HG03139 (cell line): ENCODE data around the gene ECHS1.
"Not testable (repeated sequence)": the region's sequence is repeated elsewhere in the genome, so short reads cannot be mapped to it uniquely, and the experiment has no call there.

Experiments
- ATAC-seq: cut with Tn5 transposase; IDR thresholded peaks from one replicate; pipeline ENCODE4 v1.9.1; 2021; ENCODE audit not compliant: unreplicated experiment

Gene ECHS1

GRCh38 chr10:133379801-133380666, 6.9 kb upstream of the ECHS1 start:
- no peak for ATAC-seq

DNA sequence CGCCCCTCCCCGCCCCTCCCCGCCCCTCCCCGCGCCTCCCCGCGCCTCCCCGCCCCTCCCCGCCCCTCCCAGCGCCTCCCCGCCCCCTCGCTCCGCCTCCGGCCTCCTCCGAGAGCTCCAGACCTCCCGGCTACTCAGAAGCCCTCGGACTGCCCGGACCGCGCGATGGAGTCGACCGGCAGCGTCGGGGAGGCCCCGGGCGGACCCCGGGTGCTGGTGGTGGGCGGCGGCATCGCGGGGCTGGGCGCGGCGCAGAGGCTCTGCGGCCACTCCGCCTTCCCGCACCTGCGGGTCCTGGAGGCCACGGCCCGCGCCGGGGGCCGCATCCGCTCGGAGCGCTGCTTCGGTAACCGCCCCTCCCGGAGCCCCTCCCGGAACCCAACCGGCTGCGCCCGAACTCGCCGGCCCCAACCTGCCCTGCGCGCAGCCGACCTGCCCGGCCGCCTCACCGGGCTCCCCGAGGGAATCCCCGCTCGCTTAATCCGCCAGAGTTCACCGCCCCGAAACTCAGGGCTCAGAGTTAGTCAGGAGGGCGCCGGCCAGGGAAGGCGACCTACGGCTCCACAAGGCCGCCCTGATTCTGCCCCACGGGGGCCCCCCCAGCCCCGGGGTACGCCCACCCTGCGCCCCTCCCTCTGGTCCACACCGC, 6.1 kb upstream of the ECHS1 start, which contains the start of gene PAOX:
TSS of gene PAOX (plus strand) at position 111 of the 649 bp plus-strand sequence. CDS start at position 166, 55 bp downstream.
- ATAC-seq, result peak; percentile 43

- ATAC-seq, result peak; percentile 30
Measured at GRCh38 chr10:133378251-133379096, 5.3 kb upstream of the ECHS1 start.

DNA sequence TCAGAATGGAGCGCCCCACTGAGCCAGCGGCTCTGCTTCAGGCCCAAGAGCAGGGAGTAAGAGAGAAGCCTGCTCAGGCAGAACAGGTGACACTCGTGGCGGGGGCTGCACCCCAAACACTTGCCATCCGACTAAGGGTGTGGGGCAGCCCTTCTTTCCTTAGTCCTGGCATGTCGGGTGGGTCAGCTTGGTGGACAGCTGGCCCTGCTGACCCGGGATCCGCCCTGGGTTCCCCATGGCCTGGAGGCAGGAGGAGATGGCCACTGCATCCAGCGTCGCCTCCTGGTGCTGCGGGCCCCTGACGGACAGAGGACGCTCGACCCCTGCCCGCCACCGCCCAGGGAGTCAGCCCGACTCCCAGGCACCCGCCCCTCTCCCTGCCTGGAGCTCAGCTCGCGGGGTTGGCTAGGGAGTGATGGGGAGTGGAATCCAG, 4.7 kb upstream of the ECHS1 start:
- no peak for ATAC-seq

DNA sequence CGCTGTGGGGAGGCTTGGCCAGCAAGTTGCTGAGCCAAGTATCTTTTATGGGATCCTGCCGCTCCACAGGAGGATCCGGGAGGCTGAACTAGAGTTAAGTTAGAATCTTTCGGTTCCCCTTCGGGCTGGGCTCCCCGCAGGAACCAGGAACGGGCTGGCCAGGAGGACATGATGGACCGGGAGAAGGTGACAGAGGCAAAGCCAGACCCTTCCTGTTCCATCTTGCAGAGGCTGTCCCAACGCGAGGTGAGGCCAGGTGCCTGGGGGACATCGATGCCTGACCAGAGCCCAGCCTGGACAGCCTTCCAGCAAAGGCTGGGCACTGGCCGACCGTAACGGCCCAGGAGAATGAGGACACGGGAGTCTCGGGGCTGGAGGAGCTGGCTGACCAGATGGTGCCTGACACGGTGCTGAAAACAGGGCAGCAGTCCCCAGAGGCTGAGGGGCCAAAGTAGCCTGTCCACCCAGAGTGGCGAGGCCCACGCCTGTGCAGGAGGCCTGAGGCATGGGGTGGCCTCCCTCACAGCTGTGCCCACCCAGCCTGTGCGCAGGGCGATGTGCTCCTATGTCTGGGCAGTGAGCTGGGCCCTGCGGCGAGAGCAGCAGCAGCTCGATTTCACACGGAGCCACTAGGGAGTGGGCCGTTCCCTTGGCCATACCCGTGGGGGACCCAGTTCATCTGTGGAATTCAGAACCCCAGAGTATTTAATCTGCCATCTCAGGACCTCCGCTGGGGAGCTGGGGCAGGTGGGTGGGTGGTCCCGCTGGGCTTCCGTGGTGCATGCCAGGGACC, 4.1 kb upstream of the ECHS1 start:
- ATAC-seq, result no peak

DNA sequence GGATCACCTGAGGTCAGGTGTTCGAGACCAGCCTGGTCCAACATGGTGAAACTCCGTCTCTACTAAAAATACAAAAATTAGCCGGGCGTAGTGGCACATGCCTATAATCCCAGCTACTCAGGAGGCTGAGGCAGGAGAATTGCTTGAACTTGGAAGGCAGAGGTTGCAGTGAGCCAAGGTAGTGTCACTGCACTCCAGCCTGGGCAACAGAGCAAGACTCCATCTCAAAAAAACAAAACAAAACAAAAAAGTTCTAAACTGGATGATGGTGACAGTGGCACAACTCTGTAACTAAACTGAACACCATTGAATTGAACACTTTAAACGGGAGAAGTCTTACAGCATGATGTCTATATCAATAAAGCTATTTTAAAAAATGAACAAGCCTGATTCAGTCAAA, 3.0 kb upstream of the ECHS1 start:
- not testable (repeated sequence) for ATAC-seq

DNA sequence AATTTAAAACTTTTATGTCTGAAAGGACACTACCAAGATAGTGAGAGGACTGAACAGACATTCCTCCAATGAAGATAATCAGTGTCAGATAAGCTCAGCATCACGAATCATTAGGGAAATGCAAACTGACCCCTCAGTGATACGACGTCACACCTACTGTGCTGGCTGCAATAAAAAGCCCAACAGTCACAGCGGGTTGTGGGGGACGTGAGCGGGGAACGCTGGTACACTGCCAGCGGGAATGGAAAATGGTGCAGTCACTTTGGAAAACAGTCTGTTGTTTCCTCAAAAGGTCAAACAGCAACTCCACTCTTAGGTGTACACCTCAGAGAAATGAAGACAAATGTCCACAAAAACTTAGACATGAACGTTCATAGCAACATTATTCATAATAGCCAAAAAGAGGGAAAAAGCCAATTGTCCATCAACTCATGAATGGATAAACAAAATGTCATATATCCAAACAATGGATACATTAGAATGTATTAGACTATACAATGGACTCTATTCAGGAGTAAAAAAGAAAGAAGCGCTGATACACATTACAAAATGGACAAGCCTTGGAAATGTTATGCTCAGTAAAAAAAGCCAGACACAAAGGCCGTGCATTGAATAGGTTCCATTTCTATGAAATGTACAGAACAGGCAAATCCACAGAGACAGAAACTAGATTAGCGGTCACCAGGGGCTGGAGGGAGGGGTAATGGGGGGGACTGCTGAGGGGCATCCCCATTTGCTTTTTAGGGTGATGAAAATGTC, 2.4 kb upstream of the ECHS1 start:
- no peak for ATAC-seq

GRCh38 chr10:133372507-133372906, 647 bp downstream of the ECHS1 start:
- ATAC-seq, result no peak

DNA sequence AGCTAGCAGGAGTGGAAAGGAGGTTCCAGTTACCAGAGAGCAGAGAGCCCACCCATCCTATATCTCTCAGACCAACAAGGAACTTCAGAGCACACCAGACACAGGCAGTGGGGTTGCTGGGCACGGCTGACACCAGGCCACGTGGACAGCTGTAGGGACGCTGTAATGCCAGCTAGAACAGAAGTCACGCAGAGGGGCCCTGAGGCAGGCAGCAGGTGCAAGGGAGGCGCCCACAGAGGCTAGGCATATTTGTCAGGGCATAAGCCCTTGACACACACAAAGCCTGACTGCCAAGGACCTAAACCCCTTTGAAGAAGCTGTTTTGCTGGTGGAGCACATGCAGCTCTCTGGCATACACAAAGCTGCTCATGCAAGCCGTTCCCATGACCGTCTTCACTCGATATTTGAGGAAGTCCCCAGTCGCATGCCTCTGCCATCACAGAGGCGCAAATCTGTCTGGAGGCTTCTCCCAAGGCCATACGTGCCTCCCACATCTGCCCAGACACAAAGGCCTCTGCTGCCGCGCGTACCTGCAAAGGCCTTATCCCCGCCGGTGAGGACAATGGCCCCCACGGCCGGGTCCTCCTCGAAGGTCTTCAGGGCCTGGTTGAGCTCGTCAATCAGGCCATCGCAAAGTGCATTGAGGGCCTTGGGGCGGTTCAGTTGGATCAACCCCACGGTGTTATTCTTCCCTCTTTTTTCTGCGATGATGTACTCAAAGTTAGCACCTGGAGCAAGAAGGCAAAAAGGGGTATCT, 2.9 kb downstream of the ECHS1 start:
- no peak for ATAC-seq

DNA sequence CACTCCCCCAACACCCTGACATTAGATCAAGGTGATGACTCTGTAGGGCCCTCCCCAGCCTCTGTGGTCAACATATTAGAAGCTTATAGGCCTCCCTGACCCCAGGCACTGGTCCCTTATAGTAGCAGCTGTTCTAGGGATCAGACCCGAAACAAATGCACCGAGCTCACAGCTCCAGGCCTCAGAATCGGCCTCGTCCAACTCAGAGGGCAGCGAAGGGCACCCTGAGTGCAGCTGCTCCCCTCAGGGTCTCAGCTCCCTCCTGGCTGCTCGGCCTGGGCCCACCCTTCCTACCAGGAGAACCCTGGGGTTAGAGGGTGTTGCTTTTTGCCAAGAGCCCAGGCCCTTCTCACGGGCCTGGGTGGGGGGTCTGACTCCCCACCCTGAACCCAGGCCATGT, 5.0 kb downstream of the ECHS1 start:
- no peak for ATAC-seq

DNA sequence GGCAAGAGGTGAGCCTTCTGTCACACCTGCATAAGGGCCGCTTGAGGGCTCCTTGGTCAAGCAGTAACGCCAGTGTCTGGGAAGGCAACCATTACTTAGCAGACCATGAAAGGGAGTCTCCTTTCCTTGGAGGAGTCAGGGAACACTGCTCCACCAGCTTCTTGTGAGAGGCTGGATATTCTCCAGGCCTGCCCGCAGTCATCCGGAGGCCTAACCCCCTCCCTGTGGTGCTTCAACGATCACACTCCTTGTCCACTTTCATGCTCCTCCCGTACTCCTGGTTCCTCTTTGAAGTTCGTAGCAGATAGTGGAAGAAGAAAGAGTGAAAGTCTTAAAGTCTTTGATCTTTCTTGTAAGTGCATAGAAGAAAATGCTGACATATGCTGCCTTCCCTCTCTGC, 5.7 kb downstream of the ECHS1 start:
- not testable (repeated sequence) for ATAC-seq

- no peak for ATAC-seq
Measured at GRCh38 chr10:133366751-133367150, 6.4 kb downstream of the ECHS1 start.

GRCh38 chr10:133366130-133366478, 7.0 kb downstream of the ECHS1 start:
- no peak for ATAC-seq

DNA sequence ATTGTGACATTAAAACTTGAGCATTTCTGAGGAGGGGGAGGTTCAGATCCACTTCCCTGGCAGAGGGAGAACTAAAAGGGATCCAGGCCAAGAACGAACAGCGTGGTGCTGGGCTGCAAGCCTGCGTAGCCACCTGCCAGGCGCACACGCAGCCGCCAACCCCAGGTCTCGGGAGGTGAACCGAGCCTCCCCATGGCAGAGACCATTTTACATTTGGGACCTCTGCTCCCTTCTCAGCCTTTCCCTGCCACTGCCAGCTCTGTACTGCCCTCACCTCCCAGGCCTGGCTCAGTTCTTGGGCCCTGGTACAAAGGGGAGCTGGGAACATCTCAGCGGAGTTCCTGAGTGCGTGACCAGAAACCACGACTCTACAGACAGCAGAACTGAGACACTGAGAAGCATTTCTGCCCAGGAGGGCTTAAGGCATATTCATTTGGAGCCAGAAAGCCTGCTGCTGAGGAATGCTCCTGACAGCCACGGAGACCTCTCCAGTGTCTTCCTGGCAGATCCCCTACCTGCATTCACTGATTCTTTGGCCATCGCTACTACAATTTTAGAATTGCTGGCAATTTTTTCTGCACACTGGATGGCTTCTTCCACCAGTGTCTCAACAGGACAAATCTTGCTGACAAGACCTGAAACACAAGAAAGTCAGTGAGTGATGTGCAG, 7.6 kb downstream of the ECHS1 start:
- no peak for ATAC-seq

DNA sequence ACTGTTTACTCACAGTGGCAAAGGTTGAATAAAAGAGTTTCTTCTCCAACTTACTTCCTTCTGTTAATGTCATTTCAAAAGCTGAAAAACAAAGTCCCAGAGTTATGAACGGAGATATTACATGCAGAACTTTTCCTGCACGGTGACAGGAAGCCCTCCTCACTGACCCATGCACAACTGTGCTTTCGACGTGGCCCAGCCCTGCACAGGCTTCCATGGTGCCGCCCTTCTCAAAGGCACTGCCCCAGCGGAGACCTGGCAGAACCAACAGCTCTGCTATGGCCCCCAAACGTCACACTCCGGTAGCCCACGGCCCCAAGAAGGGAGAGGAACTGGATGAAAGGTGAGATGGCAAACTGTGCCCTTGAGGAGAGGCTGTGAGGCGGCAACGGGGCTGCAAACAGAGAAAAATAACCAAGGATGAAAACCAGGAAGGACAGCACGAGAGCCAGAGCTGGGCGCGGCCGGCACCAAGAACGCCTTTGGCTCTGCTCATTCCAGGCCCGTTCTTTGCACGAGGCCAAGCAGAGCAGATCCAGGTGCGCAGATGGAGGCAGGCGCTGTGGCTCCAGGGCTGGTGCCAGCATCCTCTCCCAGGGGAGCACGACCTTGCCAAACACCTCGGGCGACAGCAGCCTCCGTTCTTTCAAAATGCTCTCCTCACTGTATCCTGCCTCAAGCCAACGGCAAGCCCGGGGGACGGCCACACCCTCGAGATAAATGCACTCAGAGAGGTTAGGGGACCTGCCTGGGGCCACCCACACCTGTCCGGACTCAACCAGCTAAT, 8.3 kb downstream of the ECHS1 start:
- no peak for ATAC-seq

DNA sequence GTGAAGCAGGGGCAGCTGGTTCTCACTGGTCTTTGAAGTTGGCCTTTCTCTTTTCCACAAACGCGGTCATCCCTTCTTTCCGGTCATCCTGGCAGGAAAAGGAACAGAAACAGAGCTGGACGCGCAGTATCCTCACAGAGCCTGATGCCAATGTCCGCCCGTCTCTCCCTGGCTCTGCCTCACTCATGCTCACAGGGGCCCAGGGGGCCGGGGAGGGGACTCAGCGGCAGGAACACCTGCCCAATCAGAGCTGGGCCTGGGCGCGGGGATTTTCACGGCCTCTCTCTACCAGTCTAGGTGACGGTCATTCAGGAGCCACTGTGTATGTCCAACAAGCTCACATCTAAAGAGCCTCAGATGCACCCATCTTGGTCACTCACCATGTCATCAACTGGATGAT, 10.3 kb downstream of the ECHS1 start:
- ATAC-seq, result no peak

DNA sequence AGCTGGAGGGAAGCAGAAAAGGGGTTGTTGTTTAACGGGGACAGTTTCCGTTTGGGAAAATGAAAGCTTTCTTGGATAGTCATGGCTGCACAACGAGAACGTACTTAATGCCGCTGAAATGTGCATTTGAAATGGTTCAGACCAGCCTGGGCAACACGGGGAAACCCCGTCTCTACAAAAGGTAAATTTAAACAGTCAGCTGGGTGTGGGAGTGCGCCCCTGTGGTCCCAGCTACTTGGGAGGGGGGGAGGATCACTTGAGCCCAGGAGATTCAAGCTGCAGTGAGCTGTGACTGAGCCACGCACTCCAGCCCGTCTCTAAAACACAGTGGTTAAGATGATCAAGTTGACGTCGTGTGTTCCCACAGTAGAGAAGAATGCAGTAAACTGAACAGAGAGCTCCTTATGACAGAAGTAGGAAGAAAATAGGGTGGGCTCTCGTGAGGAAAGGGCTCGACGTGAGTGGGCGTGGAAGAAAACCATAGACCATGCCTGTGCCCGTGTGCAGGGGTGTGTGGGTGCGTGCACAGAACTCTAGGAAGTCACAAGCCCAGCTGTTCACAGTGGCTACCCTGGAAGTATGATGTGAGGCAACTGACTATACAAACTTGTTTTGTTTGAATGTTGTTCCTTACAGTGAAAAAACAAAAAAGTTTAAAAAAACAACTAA, 11.2 kb downstream of the ECHS1 start:
- ATAC-seq, result no peak
